CD4-positive, alpha-beta T cell treated with Interleukin-15 for 1 hour (primary cell): ENCODE measurements around the gene TMEM116.

Experiments used
- DNase-seq: peaks from one replicate; pipeline ENCODE4 v3.0.0-alpha.2; 2020

TMEM116 gene

DNA sequence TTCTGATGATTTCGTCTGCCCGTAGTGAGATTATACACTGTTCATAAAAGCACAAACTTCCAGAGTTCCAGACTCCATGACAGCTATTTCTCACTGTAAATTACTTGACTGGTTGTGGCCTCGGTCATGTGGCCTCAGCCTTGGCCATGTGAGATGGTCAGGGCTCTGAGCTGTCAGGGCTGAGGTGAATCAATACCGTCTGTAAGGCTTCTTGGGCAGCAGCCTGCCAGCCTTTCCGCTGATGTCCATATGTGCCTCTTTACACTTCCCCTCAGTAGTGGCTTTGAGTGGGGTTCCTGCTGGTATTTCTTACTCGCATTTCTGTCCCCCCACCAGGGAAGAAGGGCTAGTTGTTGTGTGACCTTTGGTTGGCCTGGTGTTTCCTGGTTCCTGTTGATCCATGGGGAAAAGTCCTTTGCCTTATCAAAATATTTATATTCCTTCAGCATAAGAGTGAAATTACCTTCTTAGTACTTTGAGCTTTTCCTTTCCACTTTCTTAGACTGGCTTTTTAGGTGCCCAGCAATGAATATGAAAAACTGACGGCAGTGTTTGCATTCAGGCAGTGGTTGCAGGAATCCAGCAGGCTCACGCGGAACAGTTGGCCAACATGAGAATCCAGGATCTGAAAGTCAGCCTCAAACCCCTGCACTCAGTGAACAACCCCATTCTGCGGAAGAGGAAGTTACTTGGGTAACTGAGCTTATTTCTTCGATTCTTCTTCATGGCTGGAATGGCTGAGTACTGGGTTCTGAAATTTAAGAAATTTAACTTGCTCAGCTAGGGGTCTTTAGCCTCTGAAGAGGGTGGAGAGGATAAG lies 124.8 kb downstream of the TMEM116 start:
- no peak for DNase-seq

DNA sequence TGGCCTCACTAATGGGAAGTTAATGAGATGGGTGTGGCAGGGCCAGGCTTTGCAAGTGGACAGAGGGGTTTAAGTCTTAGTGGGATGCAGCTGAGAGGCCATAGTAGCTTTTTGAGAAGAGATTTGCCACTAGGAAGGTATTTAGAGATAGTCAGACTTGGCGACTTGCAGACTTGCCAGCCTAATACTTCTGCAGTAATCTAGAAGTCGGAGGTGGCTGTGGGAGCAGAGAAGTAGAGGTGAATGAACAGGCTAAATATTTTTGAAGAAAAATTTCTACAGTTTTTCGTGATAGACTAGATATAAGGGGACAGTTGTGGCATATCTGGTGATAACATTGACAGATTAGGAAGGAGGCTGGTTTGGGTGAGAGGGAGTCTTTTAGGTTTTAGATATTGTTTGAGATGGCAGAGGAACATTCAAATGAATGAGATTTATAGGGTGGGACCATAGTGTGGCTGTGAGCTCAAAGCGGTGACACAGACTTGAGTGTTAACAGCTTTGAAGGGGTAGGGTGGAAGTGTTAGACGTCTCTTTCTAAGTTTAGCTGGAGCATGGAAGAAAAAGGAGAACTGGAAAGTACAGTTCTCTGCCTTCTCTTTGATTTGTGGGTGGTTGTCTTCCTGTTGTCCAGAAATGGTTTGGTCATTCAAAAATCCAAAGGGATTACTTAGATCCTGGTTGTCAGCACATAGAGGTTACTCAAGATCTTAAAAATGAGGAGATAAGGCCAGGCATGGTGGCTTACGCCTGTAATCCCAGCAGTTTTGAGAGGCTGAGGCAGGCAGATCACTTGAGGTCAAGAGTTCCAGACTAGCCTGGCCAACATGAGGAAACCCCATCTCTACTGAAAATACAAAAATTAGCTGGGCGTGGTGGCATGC lies 126.1 kb downstream of the TMEM116 start:
- no peak for DNase-seq

- no peak for DNase-seq
Measured at GRCh38 chr12:111881716-111882115, 131.2 kb downstream of the TMEM116 start.
